GM21367 (cell line): Measurements from ENCODE around the gene SPANXN1.
"Not testable (repeated sequence)": the region's sequence is repeated elsewhere in the genome, so short reads cannot be mapped to it uniquely, and the experiment has no call there.

Experiments
- ATAC-seq: cut with Tn5 transposase; IDR thresholded peaks from one replicate; pipeline ENCODE4 v1.9.1; 2021; ENCODE audit not compliant: unreplicated experiment

The SPANXN1 gene, protein sequence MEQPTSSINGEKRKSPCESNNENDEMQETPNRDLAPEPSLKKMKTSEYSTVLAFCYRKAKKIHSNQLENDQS

DNA sequence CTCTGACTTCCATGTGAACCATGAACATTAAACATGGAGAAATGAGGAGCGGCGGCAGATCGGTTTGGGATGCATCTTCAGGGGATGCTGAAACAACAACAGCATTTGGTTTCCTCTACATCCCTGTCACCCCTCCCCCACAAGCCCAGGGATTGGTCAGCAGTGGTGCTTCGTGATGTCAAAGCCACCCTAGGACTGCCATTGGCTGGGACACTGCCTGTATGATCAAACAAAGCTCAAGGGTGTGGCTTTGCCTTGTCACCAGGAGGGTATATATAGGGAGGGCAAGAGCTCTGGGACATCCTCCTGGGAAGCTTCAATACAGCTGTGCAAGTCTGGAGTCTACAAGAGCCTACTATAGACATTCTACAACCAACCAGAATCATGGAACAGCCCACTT lies at the start of gene SPANXN1:
Gene SPANXN1, plus strand, starts transcription at position 301 of the 400 bp plus-strand sequence. Its CDS starts 84 bp downstream, at position 385.
- not testable (repeated sequence) for ATAC-seq

DNA sequence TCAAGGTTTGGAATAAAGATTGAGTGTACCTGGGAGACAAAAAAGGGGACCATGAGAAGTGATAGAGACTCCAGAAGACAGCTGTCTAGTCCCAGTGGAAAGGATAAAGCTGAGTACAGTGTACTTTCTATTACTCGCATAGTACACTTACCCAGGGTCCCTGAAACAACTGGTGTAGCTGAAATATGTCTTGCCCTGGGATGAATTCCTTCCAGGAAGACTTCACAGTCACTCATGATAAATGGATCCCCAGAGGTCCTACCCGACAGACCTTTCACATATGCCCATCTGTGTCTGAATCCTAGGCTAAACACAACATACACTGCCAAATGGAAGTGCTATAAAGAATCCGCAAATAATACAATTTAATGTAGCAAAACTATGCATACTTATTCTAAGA lies 48.2 kb upstream of the SPANXN1 start:
- ATAC-seq: no peak

DNA sequence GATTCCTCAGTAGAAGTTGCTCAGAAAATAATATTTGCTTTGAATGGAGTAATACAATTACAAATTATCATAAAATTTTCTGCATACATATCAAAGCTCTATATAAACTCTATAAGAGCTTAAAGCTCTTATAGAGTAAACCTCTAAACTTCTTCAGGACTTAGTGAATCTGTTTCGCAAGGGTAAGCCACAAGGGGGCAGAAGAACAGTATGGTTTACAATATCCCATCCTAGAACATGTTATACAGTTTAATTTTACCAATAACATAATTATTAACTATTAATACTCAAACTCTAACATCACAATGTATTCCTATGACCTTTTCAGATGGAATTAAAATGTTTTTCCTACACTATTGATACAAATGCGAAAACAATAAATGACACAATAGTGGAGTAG lies 33.8 kb upstream of the SPANXN1 start:
- ATAC-seq: no peak

DNA sequence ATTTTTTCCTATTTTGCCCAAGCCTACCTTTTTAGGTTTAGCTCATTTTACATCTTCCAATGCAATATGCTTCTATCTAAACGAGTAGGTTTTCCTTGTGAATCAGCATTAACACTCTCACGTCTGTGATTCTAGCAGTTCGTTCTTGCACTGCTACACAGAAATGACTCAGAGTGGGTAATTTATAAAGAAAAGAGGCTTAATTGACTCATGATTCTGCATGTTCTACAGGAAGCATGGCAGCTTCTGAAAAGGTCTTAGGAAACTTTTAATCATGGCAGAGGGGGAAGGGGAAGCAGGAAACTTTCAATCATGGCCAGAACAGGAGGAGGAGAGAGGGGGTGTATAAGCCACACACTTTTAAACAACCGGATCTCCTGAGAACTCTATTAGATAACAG lies 44.9 kb downstream of the SPANXN1 start:
- ATAC-seq: no peak
